B cell (primary cell): ENCODE data around the gene MIOX. TPM values are rescaled to one million over a fixed set of nuclear protein-coding genes. Genes with fewer than 3 reads are reported as not detected.

Source experiments
- ATAC-seq: fragments of 200-7000 bp; cut with Tn5 transposase; one replicate; pipeline ENCODE4 v1.10.0; 2021; ENCODE audit warnings: low read depth, mild to moderate bottlenecking, moderate number of reproducible peaks, moderate library complexity
- CTCF ChIA-PET: fragments of 350-600 bp; sonication (Branson Sonifier 250); formaldehyde crosslinking; loops from one replicate; lab custom pipeline; 2021; ENCODE audit warnings: antibody characterized with exemption, inconsistent platforms; lab: Charles Lee
- POLR2A ChIA-PET: fragments of 350-600 bp; sonication (Branson Sonifier 250); formaldehyde crosslinking; loops from one replicate; lab custom pipeline; 2021; ENCODE audit warnings: antibody characterized with exemption; lab: Charles Lee
- DNase-seq: peaks from one replicate; pipeline ENCODE4 v3.0.0; 2013
- H2AFZ ChIP-seq: 2 replicates; pipeline ENCODE4 v1.6.1; 2012; ENCODE audit warnings: mild to moderate bottlenecking, low read depth, low read length; ENCODE audit not compliant: insufficient read depth, poor library complexity, severe bottlenecking
- H3K27ac ChIP-seq, 2 donors: 1 replicate in 1 of 2; 2 replicates in 1 of 2; pipeline ENCODE4 v1.5.1; 2012 to 2013; ENCODE audit warnings: low read length in 2 of 2, mild to moderate bottlenecking in 2 of 2, moderate library complexity in 1 of 2
- H3K27me3 ChIP-seq, 4 experiments: fragments of 200-600 bp in 1 of 4; sonication (generic) in 1 of 4; replicated peaks in 1 of 4; 1 replicate in 2 of 4; 2 replicates in 2 of 4; pipeline versions ENCODE4 v1.6.1 to v1.7.0; 2013 to 2016; ENCODE audit warnings: low read length in 3 of 4, mild to moderate bottlenecking in 2 of 4, mixed read lengths in 1 of 4, moderate library complexity in 1 of 4; ENCODE audit not compliant: insufficient read depth in 4 of 4, control insufficient read depth in 3 of 4; ENCODE audit errors: control extremely low read depth in 1 of 4
- H3K36me3 ChIP-seq, 2 experiments: replicated peaks in 1 of 2; 1 replicate in 1 of 2; 2 replicates in 1 of 2; pipeline versions ENCODE4 v1.6.1 to v1.7.1; 2013; ENCODE audit warnings: low read length in 1 of 2; ENCODE audit not compliant: insufficient read depth in 2 of 2, control insufficient read depth in 1 of 2; ENCODE audit errors: control extremely low read depth in 1 of 2, extremely low read depth in 1 of 2
- H3K4me1 ChIP-seq, 2 donors: fragments of 200-600 bp in 1 of 2; sonication (generic) in 1 of 2; 1 replicate in 1 of 2; 2 replicates in 1 of 2; pipeline versions ENCODE4 v1.5.1 to v1.6.1; 2013 to 2017; ENCODE audit warnings: low read length in 2 of 2; ENCODE audit not compliant: control insufficient read depth in 2 of 2, insufficient read depth in 2 of 2
- H3K4me2 ChIP-seq: replicated peaks from 2 replicates; pipeline ENCODE3; 2012; ENCODE audit warnings: mild to moderate bottlenecking, low read depth, low read length; ENCODE audit not compliant: poor library complexity, severe bottlenecking
- H3K4me3 ChIP-seq, 5 experiments: fragments of 200-600 bp in 1 of 5; sonication (generic) in 1 of 5; 1 replicate in 3 of 5; 2 replicates in 2 of 5; pipeline versions ENCODE4 v1.5.1 to v1.7.0; 2011 to 2016; ENCODE audit warnings: low read length in 4 of 5, mild to moderate bottlenecking in 4 of 5, low read depth in 2 of 5, control low read depth in 1 of 5, moderate library complexity in 1 of 5; ENCODE audit not compliant: insufficient read depth in 1 of 5; ENCODE audit errors: control extremely low read depth in 1 of 5, extremely low read depth in 1 of 5
- H3K79me2 ChIP-seq: fragments of 200-600 bp; sonication (generic); one replicate; pipeline ENCODE4 v1.6.0; 2016; ENCODE audit warnings: low read length; ENCODE audit not compliant: control insufficient read depth, insufficient read depth
- H3K9ac ChIP-seq: fragments of 200-600 bp; sonication (generic); 2 replicates; pipeline ENCODE4 v1.6.1; 2017; ENCODE audit warnings: mild to moderate bottlenecking, low read length, moderate library complexity
- H3K9me3 ChIP-seq, 3 donors: one replicate each; pipeline versions ENCODE4 v1.6.1 to v1.7.1; 2013; ENCODE audit warnings: low read length in 2 of 3; ENCODE audit not compliant: control insufficient read depth in 2 of 3, insufficient read depth in 1 of 3; ENCODE audit errors: control extremely low read depth in 1 of 3
- H4K20me1 ChIP-seq: 2 replicates; pipeline ENCODE4 v1.6.0; 2012; ENCODE audit warnings: mild to moderate bottlenecking, low read length; ENCODE audit not compliant: insufficient read depth, control insufficient read depth, poor library complexity, severe bottlenecking
- H3K27ac Mint-ChIP-seq: one replicate; pipeline ENCODE4 v1.8.0; 2021; ENCODE audit warnings: mixed read lengths
- H3K27me3 Mint-ChIP-seq: one replicate; pipeline ENCODE4 v1.8.0; 2021; ENCODE audit warnings: mixed read lengths
- H3K4me1 Mint-ChIP-seq: one replicate; pipeline ENCODE4 v1.8.0; 2021; ENCODE audit warnings: mixed read lengths
- H3K4me3 Mint-ChIP-seq: one replicate; pipeline ENCODE4 v1.8.0; 2021; ENCODE audit warnings: mixed read lengths
- H3K9me3 Mint-ChIP-seq: one replicate; pipeline ENCODE4 v1.8.0; 2022; ENCODE audit warnings: mixed read lengths; ENCODE audit not compliant: insufficient read depth
- CTCF ChIP-seq: fragments of 200-600 bp; IDR thresholded peaks from one replicate; pipeline ENCODE4 v1.8.0; 2022; ENCODE audit warnings: antibody characterized with exemption, mild to moderate bottlenecking
- EZH2 ChIP-seq: IDR thresholded peaks from 2 replicates; pipeline ENCODE4 v1.6.1; 2012; ENCODE audit warnings: borderline replicate concordance, low read depth, mild to moderate bottlenecking, moderate library complexity, low read length; ENCODE audit not compliant: insufficient read depth, poor library complexity, severe bottlenecking
- WGBS: methylation state at CpG from one replicate; pipeline ENCODE4 v1.1.5; 2013; ENCODE audit warnings: missing lambda C conversion rate; ENCODE audit not compliant: insufficient coverage; 5-methylcytosine and 5-hydroxymethylcytosine counted together
- intact Hi-C: fragments of 100-400 bp; cut with micrococcal nuclease; formaldehyde crosslinking; loops from one replicate; pipeline ENCODE4 v1.10.0; 2022
- polyA plus RNA-seq: library from polyadenylated mRNA; depleted of rRNA; stranded (reverse); fragments of >200 nt; gene quantifications from 2 replicates; pipeline ENCODE4 v1.2.3, GENCODE V29; 2012
- total RNA-seq, 2 donors: library from RNA; stranded (reverse); fragments of 120-200 nt in 1 of 2; gene quantifications; 1 replicate in 1 of 2; 2 replicates in 1 of 2; pipeline versions ENCODE4 v1.2.3 to v1.2.4, GENCODE V29; 2013 to 2022

Gene MIOX
- total and polyA plus RNA-seq, 2 donors (not counting 1 experiment from before 2014, with no cell fraction given): 0.88 TPM; not detected in 1

GRCh38 chr22:50459496-50460140 lies 27.0 kb upstream of the MIOX start:
- ChIA-PET POLR2A (interaction anchor here (1.5 kb wide), 1 partner anchor 11 kb away, joined by 7 read pairs; no protein-coding TSS in a partner anchor), CTCF (interaction anchor here (0.6 to 5.2 kb wide), 2 partner anchors 10 to 39 kb away, joined by 3 to 40 read pairs; no protein-coding TSS in a partner anchor)
- TF ChIP-seq EZH2: no peak
- no peak for TF ChIP-seq CTCF
- Histone ChIP-seq H4K20me1 (peaks cover 14% of the 10 kb centered on the region), H3K27ac (no peak overlapping the region), H3K4me1 (no peaks in the 10 kb centered on the region), H3K36me3 (peaks cover 0 to 87% of the 10 kb centered on the region in 2 experiments), H3K79me2 (no peaks in the 10 kb centered on the region), H3K4me2 (no peak overlapping the region), H3K4me3 (no peak overlapping the region), H3K27me3 (no peaks in the 10 kb centered on the region), H3K9me3 (peaks cover 0 to 4% (median 0%) of the 10 kb centered on the region in 3 donors), H2AFZ (no peak overlapping the region), H3K9ac (no peak overlapping the region)
- Mint-ChIP-seq H3K4me3 (no peak overlapping the region), H3K4me1 (no peaks in the 10 kb centered on the region), H3K27ac (no peak overlapping the region), H3K9me3 (no peaks in the 10 kb centered on the region), H3K27me3 (no peaks in the 10 kb centered on the region)
- ATAC-seq: no peak
- no peak for DNase-seq
- intact Hi-C loops: no loop called here
- 97% methylated on average over 41 of the region's 41 CpGs for WGBS

- DNase-seq (no peak), ATAC-seq (no peak)
- no peak for TF ChIP-seq EZH2
- Mint-ChIP-seq H3K4me1 (no peaks in the 10 kb centered on the region), H3K9me3 (no peaks in the 10 kb centered on the region), H3K27me3 (no peaks in the 10 kb centered on the region), H3K4me3 (no peak overlapping the region), H3K27ac (no peak overlapping the region)
- Histone ChIP-seq H3K4me1 (no peaks in the 10 kb centered on the region), H3K9ac (no peak overlapping the region), H3K4me2 (no peak overlapping the region), H3K9me3 (peaks cover 0 to 4% (median 0%) of the 10 kb centered on the region in 3 donors), H3K4me3 (no peak overlapping the region), H3K36me3 (peaks cover 0 to 85% of the 10 kb centered on the region in 2 experiments), H4K20me1 (peaks cover 10% of the 10 kb centered on the region), H2AFZ (no peak overlapping the region), H3K79me2 (no peaks in the 10 kb centered on the region), H3K27me3 (no peaks in the 10 kb centered on the region), H3K27ac (no peak overlapping the region)
- 99% methylated on average over 14 of the region's 17 CpGs for WGBS
- CTCF ChIA-PET: interaction anchor here (1.0 to 5.2 kb wide), 2 partner anchors 10 to 38 kb away, joined by 4 to 40 read pairs; no protein-coding TSS in a partner anchor
- intact Hi-C loops: no loop called here
- POLR2A ChIA-PET: no interaction called here
Measured at GRCh38 chr22:50460938-50461337, 25.7 kb upstream of the MIOX start.
